HepG2 (cell line): ENCODE data around the gene STAT5A. TPM values are rescaled to one million over a fixed set of nuclear protein-coding genes. Genes with fewer than 3 reads are reported as not detected.

Experiments used
- ATRX ChIP-seq: sonication (generic); formaldehyde crosslinking; IDR thresholded peaks from 2 replicates; pipeline ENCODE4 v1.4.0; 2020; ENCODE audit warnings: missing genetic modification reagents, borderline replicate concordance
- BHLHE40 ChIP-seq: IDR thresholded peaks from 2 replicates; pipeline ENCODE4 v1.6.1; 2011; ENCODE audit warnings: low read length, improper control_type of control experiment
- ELF4 ChIP-seq: sonication (generic); formaldehyde crosslinking; IDR thresholded peaks from 2 replicates; pipeline ENCODE4 v1.5.0; 2020; ENCODE audit warnings: missing genetic modification reagents, mild to moderate bottlenecking, moderate library complexity, borderline replicate concordance
- GMEB1 ChIP-seq: sonication (generic); formaldehyde crosslinking; IDR thresholded peaks from 2 replicates; pipeline ENCODE4 v1.5.1; 2020; ENCODE audit warnings: missing genetic modification reagents, mild to moderate bottlenecking, borderline replicate concordance
- GTF3A ChIP-seq: sonication (generic); formaldehyde crosslinking; conservative IDR thresholded peaks from 2 replicates; pipeline ENCODE4 v1.4.0; 2020; ENCODE audit warnings: mild to moderate bottlenecking, missing genetic modification reagents
- HIC2 ChIP-seq: sonication (generic); formaldehyde crosslinking; IDR thresholded peaks from 2 replicates; pipeline ENCODE4 v1.9.0; 2022; ENCODE audit warnings: low read depth, missing genetic modification reagents
- RFX1 ChIP-seq: fragments of 450-650 bp; IDR thresholded peaks from 2 replicates; pipeline ENCODE4 v1.6.1; 2017
- TSC22D2 ChIP-seq: sonication (generic); formaldehyde crosslinking; IDR thresholded peaks from 2 replicates; pipeline ENCODE4 v1.5.1; 2020; ENCODE audit warnings: missing genetic modification reagents, mild to moderate bottlenecking, borderline replicate concordance
- USF2 ChIP-seq, 2 experiments: sonication (generic) in 1 of 2; formaldehyde crosslinking in 1 of 2; IDR thresholded peaks; 2 replicates each; pipeline versions ENCODE4 v1.5.1 to v1.6.1; 2011 to 2020; ENCODE audit warnings: borderline replicate concordance in 1 of 2, low read depth in 1 of 2, low read length in 1 of 2, mild to moderate bottlenecking in 1 of 2, missing genetic modification reagents in 1 of 2, moderate library complexity in 1 of 2
- YEATS4 ChIP-seq: sonication (generic); formaldehyde crosslinking; IDR thresholded peaks from 2 replicates; pipeline ENCODE4 v1.4.0; 2020; ENCODE audit warnings: missing genetic modification reagents, borderline replicate concordance
- ZBTB38 ChIP-seq: sonication (generic); formaldehyde crosslinking; IDR thresholded peaks from 2 replicates; pipeline ENCODE4 v1.5.1; 2020; ENCODE audit warnings: mild to moderate bottlenecking, missing genetic modification reagents
- ZNF382 ChIP-seq: sonication (generic); formaldehyde crosslinking; IDR thresholded peaks from 2 replicates; pipeline ENCODE4 v1.5.0; 2020; ENCODE audit warnings: missing genetic modification reagents, mild to moderate bottlenecking, borderline replicate concordance
- ZNF512 ChIP-seq: sonication (generic); formaldehyde crosslinking; IDR thresholded peaks from 2 replicates; pipeline ENCODE4 v1.4.0; 2020; ENCODE audit warnings: mild to moderate bottlenecking, missing genetic modification reagents
- ZNF546 ChIP-seq: sonication (generic); formaldehyde crosslinking; conservative IDR thresholded peaks from 2 replicates; pipeline ENCODE4 v1.8.1; 2023; ENCODE audit warnings: mild to moderate bottlenecking, missing genetic modification reagents
- polyA plus RNA-seq, 8 experiments: library from polyadenylated mRNA; depleted of rRNA in 3 of 8; stranded (reverse) in 7 of 8; unstranded in 1 of 8; fragments of >200 nt; fragmentation: Illumina TruSeq in 4 of 8; extraction: Trizol in 4 of 8; gene quantifications; 2 replicates each; pipeline versions ENCODE4 v1.2.1 to v1.2.3, GENCODE V29; 2011 to 2016; ENCODE audit warnings: low read depth in 4 of 8, missing spikeins in 1 of 8, mixed read lengths in 1 of 8; ENCODE audit not compliant: insufficient read depth in 1 of 8
- total RNA-seq, 5 experiments: library from RNA; depleted of rRNA; stranded (reverse); fragments of >200 nt; fragmentation: Illumina TruSeq; extraction: Trizol; gene quantifications; 2 replicates each; pipeline ENCODE4 v1.2.3, GENCODE V29; 2016; ENCODE audit warnings: low read depth in 1 of 5
- TF ChIP-seq, protein P1 (sequence below): sonication (generic); formaldehyde crosslinking; IDR thresholded peaks from 2 replicates; pipeline ENCODE4 v1.4.0; 2020; ENCODE audit warnings: missing genetic modification reagents
- TF ChIP-seq, protein P2 (sequence below): sonication (generic); formaldehyde crosslinking; IDR thresholded peaks from 2 replicates; pipeline ENCODE4 v1.4.0; 2020; ENCODE audit warnings: missing genetic modification reagents

STAT5A gene
- total and polyA plus RNA-seq, 2 of the 13 experiments (the other 11 are each of a cell fraction or from before 2014, with no cell fraction given) = 1.4 to 4.1 TPM

GRCh38 chr17:42312285-42313130, 24.2 kb downstream of the STAT5A start (continued):
- TF ChIP-seq ZNF382 (CRISPR knock-in tag) (no peak), YEATS4 (peak; percentile 74; the same call in 1 of the 2 replicates), ELF4 (no peak; the same call in 1 of the 2 replicates), ZNF546 (CRISPR knock-in tag) (no peak), ATRX (CRISPR knock-in tag) (no peak), RFX1 (no peak), ZBTB38 (CRISPR knock-in tag) (peak; percentile 79; the same call in 1 of the 2 replicates), ZNF512 (CRISPR knock-in tag) (no peak), GMEB1 (CRISPR knock-in tag) (peak; percentile 40; the same call in 1 of the 2 replicates), BHLHE40 (0 out of 2 replicates have a peak, but pooled peaks have one; percentile 69), TSC22D2 (CRISPR knock-in tag) (peak; percentile 76; the same call in 1 of the 2 replicates), USF2 (IDR thresholded peaks at IDR 0.05; ENCODE audit: low read depth, low read length) (no peak), USF2 (CRISPR knock-in tag; IDR thresholded peaks at IDR 0.05; ENCODE audit: borderline replicate concordance) (no peak; the same call in 1 of the 2 replicates), HIC2 (CRISPR knock-in tag) (no peak), GTF3A (CRISPR knock-in tag) (no peak; the same call in 1 of the 2 replicates)
- TF ChIP-seq, protein P1, sequence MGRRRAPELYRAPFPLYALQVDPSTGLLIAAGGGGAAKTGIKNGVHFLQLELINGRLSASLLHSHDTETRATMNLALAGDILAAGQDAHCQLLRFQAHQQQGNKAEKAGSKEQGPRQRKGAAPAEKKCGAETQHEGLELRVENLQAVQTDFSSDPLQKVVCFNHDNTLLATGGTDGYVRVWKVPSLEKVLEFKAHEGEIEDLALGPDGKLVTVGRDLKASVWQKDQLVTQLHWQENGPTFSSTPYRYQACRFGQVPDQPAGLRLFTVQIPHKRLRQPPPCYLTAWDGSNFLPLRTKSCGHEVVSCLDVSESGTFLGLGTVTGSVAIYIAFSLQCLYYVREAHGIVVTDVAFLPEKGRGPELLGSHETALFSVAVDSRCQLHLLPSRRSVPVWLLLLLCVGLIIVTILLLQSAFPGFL (CRISPR knock-in tag) = no peak
- TF ChIP-seq, protein P2, sequence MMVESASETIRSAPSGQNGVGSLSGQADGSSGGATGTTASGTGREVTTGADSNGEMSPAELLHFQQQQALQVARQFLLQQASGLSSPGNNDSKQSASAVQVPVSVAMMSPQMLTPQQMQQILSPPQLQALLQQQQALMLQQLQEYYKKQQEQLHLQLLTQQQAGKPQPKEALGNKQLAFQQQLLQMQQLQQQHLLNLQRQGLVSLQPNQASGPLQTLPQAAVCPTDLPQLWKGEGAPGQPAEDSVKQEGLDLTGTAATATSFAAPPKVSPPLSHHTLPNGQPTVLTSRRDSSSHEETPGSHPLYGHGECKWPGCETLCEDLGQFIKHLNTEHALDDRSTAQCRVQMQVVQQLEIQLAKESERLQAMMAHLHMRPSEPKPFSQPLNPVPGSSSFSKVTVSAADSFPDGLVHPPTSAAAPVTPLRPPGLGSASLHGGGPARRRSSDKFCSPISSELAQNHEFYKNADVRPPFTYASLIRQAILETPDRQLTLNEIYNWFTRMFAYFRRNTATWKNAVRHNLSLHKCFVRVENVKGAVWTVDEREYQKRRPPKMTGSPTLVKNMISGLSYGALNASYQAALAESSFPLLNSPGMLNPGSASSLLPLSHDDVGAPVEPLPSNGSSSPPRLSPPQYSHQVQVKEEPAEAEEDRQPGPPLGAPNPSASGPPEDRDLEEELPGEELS (CRISPR knock-in tag) = peak; percentile 14; the same call in 1 of the 2 replicates
